T-helper 1 cell (primary cell): Measurements from ENCODE around the gene ARFGEF3.

Source experiments
- DNase-seq, 5 donors: peaks; one replicate each; pipeline ENCODE4 v3.0.0-alpha.2; 2012 to 2020

The ARFGEF3 gene

GRCh38 chr6:138241381-138241780, 79.6 kb downstream of the ARFGEF3 start:
- no peak for DNase-seq

- no peak for DNase-seq
These were observed 80.2 kb downstream of the ARFGEF3 start for GRCh38 chr6:138241934-138242333.

GRCh38 chr6:138242987-138243592, 81.4 kb downstream of the ARFGEF3 start:
- DNase-seq = no peak

GRCh38 chr6:138245751-138246150, 84.0 kb downstream of the ARFGEF3 start:
- DNase-seq = no peak

GRCh38 chr6:138246650-138247440, 85.1 kb downstream of the ARFGEF3 start:
- DNase-seq = no peak

GRCh38 chr6:138248011-138248410, 86.3 kb downstream of the ARFGEF3 start:
- DNase-seq = no peak

GRCh38 chr6:138248878-138249277, 87.1 kb downstream of the ARFGEF3 start:
- DNase-seq = no peak

GRCh38 chr6:138250053-138250452, 88.3 kb downstream of the ARFGEF3 start:
- no peak for DNase-seq

GRCh38 chr6:138250513-138251247, 88.9 kb downstream of the ARFGEF3 start:
- DNase-seq = no peak

GRCh38 chr6:138253731-138254130, 92.0 kb downstream of the ARFGEF3 start:
- no peak for DNase-seq

GRCh38 chr6:138255443-138255842, 93.7 kb downstream of the ARFGEF3 start:
- no peak for DNase-seq

- no peak for DNase-seq
These were observed 95.9 kb downstream of the ARFGEF3 start for GRCh38 chr6:138257638-138258040.

GRCh38 chr6:138258197-138258596, 96.5 kb downstream of the ARFGEF3 start:
- no peak for DNase-seq

- no peak for DNase-seq
These were observed 97.3 kb downstream of the ARFGEF3 start for GRCh38 chr6:138258991-138259390.

- no peak for DNase-seq
These were observed 99.5 kb downstream of the ARFGEF3 start for GRCh38 chr6:138261116-138261780.

- DNase-seq = no peak
These were observed 102.2 kb downstream of the ARFGEF3 start for GRCh38 chr6:138263963-138264362.

GRCh38 chr6:138264372-138264880, 102.7 kb downstream of the ARFGEF3 start:
- no peak for DNase-seq

GRCh38 chr6:138266095-138266494, 104.4 kb downstream of the ARFGEF3 start:
- no peak for DNase-seq

GRCh38 chr6:138267971-138268895, 106.5 kb downstream of the ARFGEF3 start:
- DNase-seq = no peak

GRCh38 chr6:138271451-138271850, 109.7 kb downstream of the ARFGEF3 start:
- DNase-seq = no peak

- DNase-seq = no peak
These were observed 111.0 kb downstream of the ARFGEF3 start for GRCh38 chr6:138272533-138273315.
